HAP-1 (cell line): ENCODE data around the gene COL11A1.
"Not testable (repeated sequence)": the region's sequence is repeated elsewhere in the genome, so short reads cannot be mapped to it uniquely, and the experiment has no call there.

ENCODE experiments used
- DNase-seq, 2 experiments: peaks; one replicate each; pipeline ENCODE4 v3.0.0-alpha.2; 2016 to 2020; ENCODE audit warnings: low spot score in 2 of 2
- H3K27me3 ChIP-seq: fragments of 250-450 bp; sonication (Bioruptor Pico); 2 replicates; pipeline ENCODE4 v1.5.1; 2020; ENCODE audit warnings: low read depth, mild to moderate bottlenecking, moderate library complexity
- H3K36me3 ChIP-seq: fragments of 250-450 bp; sonication (Bioruptor Pico); replicated peaks from 2 replicates; pipeline ENCODE4 v1.5.1; 2020; ENCODE audit warnings: mild to moderate bottlenecking
- H3K4me1 ChIP-seq: fragments of 250-450 bp; sonication (Bioruptor Pico); 2 replicates; pipeline ENCODE4 v1.5.1; 2020; ENCODE audit warnings: mild to moderate bottlenecking
- H3K4me3 ChIP-seq: fragments of 250-450 bp; sonication (Bioruptor Pico); 2 replicates; pipeline ENCODE4 v1.5.1; 2020; ENCODE audit warnings: mild to moderate bottlenecking, moderate library complexity
- H3K9me3 ChIP-seq: fragments of 250-450 bp; sonication (Bioruptor Pico); 2 replicates; pipeline ENCODE4 v1.5.1; 2020; ENCODE audit warnings: mild to moderate bottlenecking, moderate library complexity
- in situ Hi-C: fragments of 300-500 bp; cut with MboI; formaldehyde crosslinking; loops from 3 replicates; pipeline ENCODE4 v1.14.3; 2020; ENCODE audit warnings: low sequenced_read_pairs, inconsistent platforms, mixed read lengths

Gene COL11A1

DNA sequence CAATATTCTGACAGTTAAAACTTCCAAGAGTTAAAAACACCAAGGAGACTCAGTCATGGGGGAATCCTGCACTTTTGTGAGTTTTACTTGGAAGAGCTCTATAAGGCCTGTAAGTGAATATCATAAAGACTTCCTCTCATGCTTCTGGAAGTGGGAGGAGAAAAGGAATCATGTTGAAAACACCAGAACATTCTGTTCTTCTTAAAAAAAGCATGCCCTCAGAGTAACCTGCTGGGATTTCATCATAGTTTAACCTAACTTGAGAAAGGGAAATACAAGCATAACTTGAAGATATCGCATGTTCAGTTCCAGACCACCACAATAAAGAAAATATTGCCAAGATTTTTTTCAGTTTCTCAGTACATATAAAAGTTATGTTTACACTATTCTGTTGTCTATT is 51.9 kb downstream of the COL11A1 start:
- H3K4me3 ChIP-seq, result no peak overlapping the region
- DNase-seq, result no peak
- H3K27me3 ChIP-seq, result no peaks in the 10 kb centered on the region
- no peaks in the 10 kb centered on the region for H3K4me1 ChIP-seq
- 0 out of 2 replicates have a peak, but pooled peaks cover 3% of the 10 kb centered on the region for H3K36me3 ChIP-seq
- H3K9me3 ChIP-seq, result no peaks in the 10 kb centered on the region
- in situ Hi-C loops, result no loop called here

GRCh38 chr1:103028110-103028509 is 80.2 kb downstream of the COL11A1 start:
- H3K27me3 ChIP-seq, DNase-seq, H3K4me3 ChIP-seq, in situ Hi-C loops, H3K4me1 ChIP-seq, H3K36me3 ChIP-seq, H3K9me3 ChIP-seq: not testable (repeated sequence)

DNA sequence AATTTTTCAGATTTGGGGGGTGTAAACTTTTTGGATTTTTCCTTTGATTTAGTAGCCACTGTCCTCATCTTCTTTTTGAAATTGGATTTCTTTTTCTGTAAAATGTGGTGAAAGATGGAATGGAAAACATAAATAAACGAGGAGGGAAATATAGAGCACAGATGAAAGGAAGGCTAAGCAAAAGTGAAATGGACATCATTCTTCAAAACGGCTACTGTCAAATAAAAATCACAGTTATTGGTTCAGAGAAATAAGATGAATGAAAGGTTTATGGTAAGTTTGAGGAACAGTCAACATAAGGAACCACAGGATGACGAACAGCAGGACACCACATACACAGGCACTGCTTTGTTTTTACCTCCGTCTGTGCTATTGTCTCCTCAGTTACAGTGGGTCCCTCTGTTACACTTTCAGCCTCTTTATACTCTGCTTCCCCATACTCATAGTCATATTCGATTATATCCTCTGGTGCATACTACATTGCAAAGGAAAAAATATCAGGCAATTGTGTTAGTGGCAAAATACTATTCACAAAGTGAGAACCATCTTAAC is 82.4 kb downstream of the COL11A1 start:
- in situ Hi-C loops, result no loop called here
- DNase-seq, result no peak
- no peak overlapping the region for H3K4me3 ChIP-seq
- H3K36me3 ChIP-seq, result no peaks in the 10 kb centered on the region
- H3K27me3 ChIP-seq, result no peaks in the 10 kb centered on the region
- H3K9me3 ChIP-seq, result no peaks in the 10 kb centered on the region
- no peaks in the 10 kb centered on the region for H3K4me1 ChIP-seq

DNA sequence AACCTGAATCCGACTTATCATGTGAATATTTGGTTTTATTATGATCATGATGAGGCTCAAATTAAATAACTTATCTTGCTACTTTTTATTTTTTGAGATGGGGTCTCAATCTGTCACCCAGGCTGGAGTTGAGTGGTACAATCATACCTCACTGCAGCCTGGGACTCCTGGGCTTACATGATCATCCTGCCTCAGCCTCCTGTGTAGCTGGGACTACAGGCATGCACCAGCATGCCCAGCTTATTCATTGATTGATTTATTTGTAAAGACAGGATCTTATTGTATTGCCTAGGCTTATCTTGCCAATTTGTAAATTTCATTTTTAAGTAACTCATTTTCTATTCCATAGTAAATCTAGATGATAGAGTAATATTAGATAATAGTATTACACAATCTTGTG is 84.3 kb downstream of the COL11A1 start:
- Histone ChIP-seq H3K4me3 (no peak overlapping the region), H3K36me3 (no peaks in the 10 kb centered on the region), H3K9me3 (no peaks in the 10 kb centered on the region), H3K4me1 (no peaks in the 10 kb centered on the region), H3K27me3 (no peaks in the 10 kb centered on the region)
- no peak for DNase-seq
- in situ Hi-C loops, result no loop called here

GRCh38 chr1:103002005-103002404 is 106.3 kb downstream of the COL11A1 start:
- no peaks in the 10 kb centered on the region for H3K9me3 ChIP-seq
- no peaks in the 10 kb centered on the region for H3K27me3 ChIP-seq
- no peak overlapping the region for H3K4me3 ChIP-seq
- no peak for DNase-seq
- 0 out of 2 replicates have a peak, but pooled peaks cover 2% of the 10 kb centered on the region for H3K4me1 ChIP-seq
- H3K36me3 ChIP-seq, result peaks cover 4% of the 10 kb centered on the region; the same call in 1 of the 2 replicates
- in situ Hi-C loops, result no loop called here

GRCh38 chr1:102978874-102979273 is 129.4 kb downstream of the COL11A1 start:
- Histone ChIP-seq H3K4me3 (no peak overlapping the region), H3K36me3 (no peaks in the 10 kb centered on the region), H3K27me3 (no peaks in the 10 kb centered on the region), H3K9me3 (no peaks in the 10 kb centered on the region), H3K4me1 (no peaks in the 10 kb centered on the region)
- no peak for DNase-seq
- in situ Hi-C loops, result no loop called here

DNA sequence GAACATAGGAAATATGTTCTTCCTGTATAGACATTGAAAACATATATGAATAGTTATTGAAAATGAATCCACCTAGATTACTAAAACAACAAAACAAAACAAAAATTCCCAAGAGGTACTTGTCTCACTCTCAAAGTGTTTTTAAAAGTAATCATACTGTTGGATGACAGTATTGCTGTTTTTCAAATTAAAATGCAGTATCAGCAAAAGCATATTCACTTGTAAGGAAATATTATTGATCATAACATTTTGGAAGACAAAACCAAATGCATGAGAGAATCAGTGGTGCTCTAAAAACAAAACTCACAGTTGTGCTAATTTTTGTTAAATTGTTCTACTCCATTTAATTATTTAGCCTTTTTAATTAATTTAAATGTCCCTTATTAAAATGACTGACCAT is 131.0 kb downstream of the COL11A1 start:
- no peak for DNase-seq
- Histone ChIP-seq H3K36me3 (no peaks in the 10 kb centered on the region), H3K27me3 (no peaks in the 10 kb centered on the region), H3K9me3 (no peaks in the 10 kb centered on the region), H3K4me3 (no peak overlapping the region), H3K4me1 (no peaks in the 10 kb centered on the region)
- in situ Hi-C loops, result no loop called here

DNA sequence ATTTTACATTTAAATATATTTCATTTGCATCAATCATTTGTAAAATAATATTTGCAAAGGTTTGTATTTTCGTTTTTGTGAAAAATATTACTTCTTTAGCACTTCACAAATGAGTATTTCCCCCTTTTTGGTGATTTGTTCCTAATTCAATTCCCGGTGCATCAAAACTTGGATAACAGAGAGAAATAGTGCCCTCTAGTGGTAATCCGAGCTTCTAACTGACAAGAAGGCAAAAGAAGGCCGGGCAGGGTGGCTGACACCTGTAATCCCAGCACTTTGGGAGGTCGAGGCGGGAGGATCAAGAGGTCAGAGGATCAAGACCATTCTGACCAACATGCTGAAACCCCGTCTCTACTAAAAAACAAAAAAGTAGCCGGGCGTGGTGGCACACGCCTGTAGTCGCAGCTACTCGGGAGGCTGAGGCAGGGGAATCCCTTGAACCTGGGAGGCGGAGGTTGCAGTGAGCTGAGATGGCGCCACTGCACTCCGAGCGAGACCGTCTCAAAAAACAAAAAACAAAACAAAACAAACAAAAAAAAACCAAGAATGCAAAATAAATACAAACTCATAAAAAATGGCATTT is 137.7 kb downstream of the COL11A1 start:
- H3K4me3 ChIP-seq, result no peak overlapping the region
- H3K27me3 ChIP-seq, result no peaks in the 10 kb centered on the region
- H3K4me1 ChIP-seq, result peaks cover 9% of the 10 kb centered on the region
- H3K36me3 ChIP-seq, result no peaks in the 10 kb centered on the region
- DNase-seq, result peak; percentile 52 to 55
- in situ Hi-C loops, result loop anchor here (25.0 kb wide), 1 partner anchor 408 kb away; no protein-coding TSS in a partner anchor
- H3K9me3 ChIP-seq, result no peaks in the 10 kb centered on the region

GRCh38 chr1:102967786-102968185 is 140.5 kb downstream of the COL11A1 start:
- in situ Hi-C loops, result loop anchor here (25.0 kb wide), 1 partner anchor 405 kb away; no protein-coding TSS in a partner anchor
- no peak overlapping the region for H3K4me3 ChIP-seq
- H3K36me3 ChIP-seq, result no peaks in the 10 kb centered on the region
- no peaks in the 10 kb centered on the region for H3K27me3 ChIP-seq
- peaks cover 9% of the 10 kb centered on the region for H3K4me1 ChIP-seq
- no peak for DNase-seq
- no peaks in the 10 kb centered on the region for H3K9me3 ChIP-seq

GRCh38 chr1:102961549-102961948 is 146.8 kb downstream of the COL11A1 start:
- no peak for DNase-seq
- no peaks in the 10 kb centered on the region for H3K9me3 ChIP-seq
- no peak overlapping the region for H3K4me3 ChIP-seq
- H3K4me1 ChIP-seq, result no peaks in the 10 kb centered on the region
- in situ Hi-C loops, result loop anchor here (25.0 kb wide), 1 partner anchor 399 kb away; no protein-coding TSS in a partner anchor
- H3K36me3 ChIP-seq, result no peaks in the 10 kb centered on the region
- no peaks in the 10 kb centered on the region for H3K27me3 ChIP-seq

- Histone ChIP-seq H3K4me1 (no peaks in the 10 kb centered on the region), H3K36me3 (no peaks in the 10 kb centered on the region), H3K9me3 (no peaks in the 10 kb centered on the region), H3K4me3 (no peak overlapping the region), H3K27me3 (no peaks in the 10 kb centered on the region)
- in situ Hi-C loops, result loop anchor here (25.0 kb wide), 1 partner anchor 392 kb away; no protein-coding TSS in a partner anchor
- DNase-seq, result no peak
Measured at GRCh38 chr1:102954576-102954975, 153.7 kb downstream of the COL11A1 start.

GRCh38 chr1:102952400-102952799 is 155.9 kb downstream of the COL11A1 start:
- Histone ChIP-seq H3K36me3 (no peaks in the 10 kb centered on the region), H3K27me3 (no peaks in the 10 kb centered on the region), H3K4me3 (no peak overlapping the region), H3K9me3 (no peaks in the 10 kb centered on the region), H3K4me1 (no peaks in the 10 kb centered on the region)
- DNase-seq, result no peak
- in situ Hi-C loops, result loop anchor here (25.0 kb wide), 1 partner anchor 390 kb away; no protein-coding TSS in a partner anchor

- H3K4me3 ChIP-seq, result no peak overlapping the region
- H3K36me3 ChIP-seq, result no peaks in the 10 kb centered on the region
- H3K27me3 ChIP-seq, result no peaks in the 10 kb centered on the region
- in situ Hi-C loops, result no loop called here
- H3K4me1 ChIP-seq, result no peaks in the 10 kb centered on the region
- no peaks in the 10 kb centered on the region for H3K9me3 ChIP-seq
- DNase-seq, result no peak
Measured at GRCh38 chr1:102942324-102942723, 166.0 kb downstream of the COL11A1 start.

DNA sequence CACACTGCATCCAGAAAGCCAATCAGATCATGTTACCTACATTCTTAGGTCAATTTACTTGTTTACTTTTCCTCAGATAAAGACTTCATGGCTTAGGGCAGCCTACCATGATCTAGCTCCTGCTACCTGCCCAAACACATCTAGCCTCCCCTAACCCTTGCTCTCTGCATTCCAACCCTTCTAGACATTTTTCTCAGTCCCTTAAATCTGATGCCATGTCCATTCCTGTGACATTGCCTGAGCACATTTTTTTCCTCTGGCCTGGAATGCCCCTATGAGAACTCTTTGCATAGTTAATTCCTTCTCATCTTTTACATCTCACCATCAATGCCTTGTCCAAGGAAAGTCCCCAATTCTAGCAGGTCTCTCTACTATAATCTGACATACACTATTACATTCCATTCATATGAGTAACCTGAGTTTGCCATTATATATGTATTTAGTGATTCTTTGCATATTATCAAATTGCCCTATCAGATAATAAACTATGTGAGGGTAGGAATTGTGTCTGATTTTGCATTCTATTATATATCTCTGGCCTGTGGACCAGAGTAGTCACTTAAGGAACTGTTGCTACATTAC is 166.9 kb downstream of the COL11A1 start:
- in situ Hi-C loops, result no loop called here
- H3K36me3 ChIP-seq, result no peaks in the 10 kb centered on the region

More for the DNA sequence above, 166.9 kb downstream of the COL11A1 start:
- no peak overlapping the region for H3K4me3 ChIP-seq
- DNase-seq, result no peak
- no peaks in the 10 kb centered on the region for H3K27me3 ChIP-seq
- H3K9me3 ChIP-seq, result no peaks in the 10 kb centered on the region
- H3K4me1 ChIP-seq, result no peaks in the 10 kb centered on the region
